ENCODE measurements around the gene CHST11.

GRCh38 chr12:104693493-104693892 is 236.7 kb downstream of the CHST11 start:
- TF ChIP-seq POLR2AphosphoS5 (IDR thresholded peaks at IDR 0.05; ENCODE audit: low read depth, low read length), result no peak
- no peak for TF ChIP-seq POLR2A (IDR thresholded peaks at IDR 0.05; ENCODE audit: low read depth, low read length)
- TF ChIP-seq PAX5 (IDR thresholded peaks at IDR 0.05; ENCODE audit: insufficient read depth, low read length, severe bottlenecking), result no peak
- no peak for TF ChIP-seq SPI1 (IDR thresholded peaks at IDR 0.05; ENCODE audit: low read depth, low read length)
